ENCODE measurements around the gene USP34.
"Not testable (repeated sequence)": the region's sequence is repeated elsewhere in the genome, so short reads cannot be mapped to it uniquely, and the experiment has no call there.

The USP34 gene

DNA sequence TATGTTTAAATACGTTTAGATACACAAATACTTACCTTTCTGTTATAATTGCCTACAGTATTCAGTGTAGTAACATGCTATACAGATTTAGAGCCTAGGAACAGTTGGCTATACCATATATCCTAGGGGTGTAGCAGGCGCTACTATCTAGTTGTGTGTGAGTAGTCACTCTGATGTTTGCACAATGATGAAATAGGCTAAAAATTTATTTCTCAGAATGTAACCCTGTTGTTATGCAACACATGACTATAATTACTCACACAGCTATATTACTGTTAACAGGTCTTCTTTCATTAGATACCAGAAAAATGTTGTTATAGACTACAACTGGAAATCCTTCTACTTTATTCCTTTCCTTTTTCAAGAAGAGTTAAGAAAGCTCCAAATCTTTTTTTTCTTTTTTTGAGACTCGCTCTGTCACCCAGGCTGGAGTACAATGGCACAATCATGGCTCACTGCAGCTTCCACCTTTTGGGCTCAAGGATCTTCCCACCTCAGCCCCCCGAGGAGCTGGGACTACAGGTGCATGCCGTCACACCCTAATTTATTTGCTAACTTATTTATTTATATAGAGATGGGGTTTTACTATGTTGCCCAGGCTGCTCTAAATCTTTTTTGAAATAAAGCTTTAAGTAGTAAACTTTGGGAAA lies 260.4 kb downstream of the USP34 start:
- TF ChIP-seq GLIS3 (CRISPR knock-in tag; IDR thresholded peaks at IDR 0.05) (no peak), SNAI2 (CRISPR knock-in tag; IDR thresholded peaks at IDR 0.05) (no peak), PATZ1 (CRISPR knock-in tag; IDR thresholded peaks at IDR 0.05; ENCODE audit: borderline replicate concordance) (no peak), RARB (CRISPR knock-in tag; IDR thresholded peaks at IDR 0.05) (no peak), ZNF70 (CRISPR knock-in tag; IDR thresholded peaks at IDR 0.05) (no peak), TCF4 (CRISPR knock-in tag; IDR thresholded peaks at IDR 0.05; ENCODE audit: borderline replicate concordance) (no peak), ZFP3 (CRISPR knock-in tag; IDR thresholded peaks at IDR 0.05) (no peak), PPARA (CRISPR knock-in tag; IDR thresholded peaks at IDR 0.05; ENCODE audit: borderline replicate concordance) (no peak), CREB5 (CRISPR knock-in tag; IDR thresholded peaks at IDR 0.05; ENCODE audit: low read depth) (no peak), ESRRG (CRISPR knock-in tag; IDR thresholded peaks at IDR 0.05) (no peak), ARNTL (CRISPR knock-in tag; IDR thresholded peaks at IDR 0.05; ENCODE audit: borderline replicate concordance, low read depth) (no peak), TOX (CRISPR knock-in tag; IDR thresholded peaks at IDR 0.05; ENCODE audit: borderline replicate concordance) (no peak), ZC3H10 (CRISPR knock-in tag; IDR thresholded peaks at IDR 0.05) (no peak), ZFP30 (CRISPR knock-in tag; IDR thresholded peaks at IDR 0.05) (no peak), CSDC2 (CRISPR knock-in tag; IDR thresholded peaks at IDR 0.05) (no peak), ISL1 (CRISPR knock-in tag; IDR thresholded peaks at IDR 0.05) (no peak), ZNF565 (CRISPR knock-in tag; conservative IDR thresholded peaks at IDR 0.05; ENCODE audit: low read depth) (no peak), ZNF8 (CRISPR knock-in tag; IDR thresholded peaks at IDR 0.05) (no peak)
- TF ChIP-seq, protein P1, sequence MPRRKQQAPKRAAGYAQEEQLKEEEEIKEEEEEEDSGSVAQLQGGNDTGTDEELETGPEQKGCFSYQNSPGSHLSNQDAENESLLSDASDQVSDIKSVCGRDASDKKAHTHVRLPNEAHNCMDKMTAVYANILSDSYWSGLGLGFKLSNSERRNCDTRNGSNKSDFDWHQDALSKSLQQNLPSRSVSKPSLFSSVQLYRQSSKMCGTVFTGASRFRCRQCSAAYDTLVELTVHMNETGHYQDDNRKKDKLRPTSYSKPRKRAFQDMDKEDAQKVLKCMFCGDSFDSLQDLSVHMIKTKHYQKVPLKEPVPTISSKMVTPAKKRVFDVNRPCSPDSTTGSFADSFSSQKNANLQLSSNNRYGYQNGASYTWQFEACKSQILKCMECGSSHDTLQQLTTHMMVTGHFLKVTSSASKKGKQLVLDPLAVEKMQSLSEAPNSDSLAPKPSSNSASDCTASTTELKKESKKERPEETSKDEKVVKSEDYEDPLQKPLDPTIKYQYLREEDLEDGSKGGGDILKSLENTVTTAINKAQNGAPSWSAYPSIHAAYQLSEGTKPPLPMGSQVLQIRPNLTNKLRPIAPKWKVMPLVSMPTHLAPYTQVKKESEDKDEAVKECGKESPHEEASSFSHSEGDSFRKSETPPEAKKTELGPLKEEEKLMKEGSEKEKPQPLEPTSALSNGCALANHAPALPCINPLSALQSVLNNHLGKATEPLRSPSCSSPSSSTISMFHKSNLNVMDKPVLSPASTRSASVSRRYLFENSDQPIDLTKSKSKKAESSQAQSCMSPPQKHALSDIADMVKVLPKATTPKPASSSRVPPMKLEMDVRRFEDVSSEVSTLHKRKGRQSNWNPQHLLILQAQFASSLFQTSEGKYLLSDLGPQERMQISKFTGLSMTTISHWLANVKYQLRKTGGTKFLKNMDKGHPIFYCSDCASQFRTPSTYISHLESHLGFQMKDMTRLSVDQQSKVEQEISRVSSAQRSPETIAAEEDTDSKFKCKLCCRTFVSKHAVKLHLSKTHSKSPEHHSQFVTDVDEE (CRISPR knock-in tag; IDR thresholded peaks at IDR 0.05), result no peak
- TF ChIP-seq, protein P2, sequence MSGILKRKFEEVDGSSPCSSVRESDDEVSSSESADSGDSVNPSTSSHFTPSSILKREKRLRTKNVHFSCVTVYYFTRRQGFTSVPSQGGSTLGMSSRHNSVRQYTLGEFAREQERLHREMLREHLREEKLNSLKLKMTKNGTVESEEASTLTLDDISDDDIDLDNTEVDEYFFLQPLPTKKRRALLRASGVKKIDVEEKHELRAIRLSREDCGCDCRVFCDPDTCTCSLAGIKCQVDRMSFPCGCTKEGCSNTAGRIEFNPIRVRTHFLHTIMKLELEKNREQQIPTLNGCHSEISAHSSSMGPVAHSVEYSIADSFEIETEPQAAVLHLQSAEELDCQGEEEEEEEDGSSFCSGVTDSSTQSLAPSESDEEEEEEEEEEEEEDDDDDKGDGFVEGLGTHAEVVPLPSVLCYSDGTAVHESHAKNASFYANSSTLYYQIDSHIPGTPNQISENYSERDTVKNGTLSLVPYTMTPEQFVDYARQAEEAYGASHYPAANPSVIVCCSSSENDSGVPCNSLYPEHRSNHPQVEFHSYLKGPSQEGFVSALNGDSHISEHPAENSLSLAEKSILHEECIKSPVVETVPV (CRISPR knock-in tag; IDR thresholded peaks at IDR 0.05), result no peak
- no peak for ATAC-seq

GRCh38 chr2:61205132-61205531 lies 265.8 kb downstream of the USP34 start:
- TF ChIP-seq GLIS3 (CRISPR knock-in tag; IDR thresholded peaks at IDR 0.05) (no peak), RARB (CRISPR knock-in tag; IDR thresholded peaks at IDR 0.05) (no peak), SNAI2 (CRISPR knock-in tag; IDR thresholded peaks at IDR 0.05) (no peak), CREB5 (CRISPR knock-in tag; IDR thresholded peaks at IDR 0.05; ENCODE audit: low read depth) (no peak)

DNA sequence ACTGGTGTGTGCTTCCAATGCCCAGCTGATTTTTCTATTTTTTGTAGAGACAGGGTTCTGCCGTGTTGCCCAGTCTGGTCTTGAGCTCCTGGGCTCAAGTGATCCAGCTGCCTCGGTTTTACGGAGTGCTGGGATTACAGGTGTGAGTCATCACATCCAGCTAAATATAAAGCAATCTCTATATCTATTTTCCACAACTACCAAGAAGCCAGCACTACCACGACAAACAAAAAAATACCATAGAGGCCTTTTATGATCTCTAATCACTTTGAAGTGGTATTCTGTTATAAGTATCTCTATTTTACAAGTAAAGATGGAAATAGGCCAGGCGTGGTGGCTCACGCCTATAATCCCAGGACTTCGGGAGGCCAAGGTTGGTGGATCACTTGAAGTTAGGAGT lies 274.2 kb downstream of the USP34 start:
- TF ChIP-seq RARB (CRISPR knock-in tag; IDR thresholded peaks at IDR 0.05) (no peak), CREB5 (CRISPR knock-in tag; IDR thresholded peaks at IDR 0.05; ENCODE audit: low read depth) (no peak), ZNF70 (CRISPR knock-in tag; IDR thresholded peaks at IDR 0.05) (no peak), CSDC2 (CRISPR knock-in tag; IDR thresholded peaks at IDR 0.05) (no peak), PATZ1 (CRISPR knock-in tag; IDR thresholded peaks at IDR 0.05; ENCODE audit: borderline replicate concordance) (no peak)
- no peak for ATAC-seq

More at GRCh38 chr2:61205132-61205531, 265.8 kb downstream of the USP34 start:
- no peak for ATAC-seq

DNA sequence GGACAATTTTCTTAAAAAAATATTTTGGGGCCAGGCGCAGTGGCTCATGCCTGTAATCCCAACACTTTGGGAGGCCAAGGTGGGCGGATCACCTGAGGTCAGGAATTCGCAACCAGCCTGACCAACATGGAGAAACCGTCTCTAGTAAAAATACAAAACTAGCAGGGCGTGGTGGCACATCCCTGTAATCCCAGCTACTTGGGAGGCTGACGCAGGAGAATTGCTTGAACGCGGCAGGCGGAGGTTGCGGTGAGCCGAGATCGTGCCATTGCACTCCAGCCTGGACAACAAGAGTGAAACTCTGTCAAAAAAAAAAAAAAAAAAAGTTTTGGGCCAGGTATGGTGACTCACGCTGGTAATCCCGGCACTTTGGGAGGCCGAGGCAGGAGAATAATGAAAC lies 276.2 kb downstream of the USP34 start:
- not testable (repeated sequence) for ATAC-seq
